Activated T-cell treated with anti-CD3 and anti-CD28 coated beads, Interleukin-2, amount 50 U/mL, for 4 hours (primary cell): Measurements from ENCODE around the gene DCAF6. TPM values are rescaled to one million over a fixed set of nuclear protein-coding genes. Genes with fewer than 3 reads are reported as not detected.

Source experiments
- ATAC-seq, 2 donors: fragments of 200-7000 bp; cut with Tn5 transposase; one replicate each; pipeline ENCODE4 v1.10.0; 2021
- DNase-seq: peaks from one replicate; pipeline ENCODE4 v3.0.0-alpha.2; 2020
- H3K27me3 Mint-ChIP-seq: one replicate; pipeline ENCODE4 v1.8.0; 2021; ENCODE audit warnings: low read depth, mixed read lengths
- H3K36me3 Mint-ChIP-seq: one replicate; pipeline ENCODE4 v1.8.0; 2022; ENCODE audit warnings: mixed read lengths; ENCODE audit not compliant: insufficient read depth
- H3K4me1 Mint-ChIP-seq: one replicate; pipeline ENCODE4 v1.8.0; 2021; ENCODE audit warnings: low read depth, mixed read lengths
- H3K4me3 Mint-ChIP-seq: one replicate; pipeline ENCODE4 v1.8.0; 2021; ENCODE audit warnings: mild to moderate bottlenecking, moderate library complexity, mixed read lengths
- H3K9me3 Mint-ChIP-seq: one replicate; pipeline ENCODE4 v1.8.0; 2021; ENCODE audit warnings: mixed read lengths
- total RNA-seq, 3 donors: library from RNA; stranded (reverse); gene quantifications; one replicate each; pipeline ENCODE4 v1.2.1, GENCODE V29; 2021

DCAF6 gene
- total RNA-seq, 3 donors from 2014 or later, result 10.7 to 12.5 (median 11.3) TPM

- H3K9me3 Mint-ChIP-seq, result no peaks in the 10 kb centered on the region
- H3K4me3 Mint-ChIP-seq, result no peak overlapping the region
- no peaks in the 10 kb centered on the region for H3K27me3 Mint-ChIP-seq
- no peak for ATAC-seq
- H3K4me1 Mint-ChIP-seq, result no peaks in the 10 kb centered on the region
- H3K36me3 Mint-ChIP-seq, result no peaks in the 10 kb centered on the region
- no peak for DNase-seq
Measured at GRCh38 chr1:168096296-168097165, 160.0 kb downstream of the DCAF6 start.

- Mint-ChIP-seq H3K4me1 (no peaks in the 10 kb centered on the region), H3K36me3 (no peaks in the 10 kb centered on the region), H3K4me3 (no peak overlapping the region), H3K9me3 (no peaks in the 10 kb centered on the region), H3K27me3 (no peaks in the 10 kb centered on the region)
- DNase-seq, result no peak
- ATAC-seq, result no peak
Measured at GRCh38 chr1:168097921-168098528, 161.5 kb downstream of the DCAF6 start.

- no peaks in the 10 kb centered on the region for H3K27me3 Mint-ChIP-seq
- no peaks in the 10 kb centered on the region for H3K9me3 Mint-ChIP-seq
- H3K4me1 Mint-ChIP-seq, result no peaks in the 10 kb centered on the region
- no peaks in the 10 kb centered on the region for H3K36me3 Mint-ChIP-seq
- DNase-seq (no peak), ATAC-seq (no peak)
- no peak overlapping the region for H3K4me3 Mint-ChIP-seq
Measured at GRCh38 chr1:168098534-168099320, 162.2 kb downstream of the DCAF6 start.

GRCh38 chr1:168099337-168099801 lies 162.9 kb downstream of the DCAF6 start:
- no peak for DNase-seq
- Mint-ChIP-seq H3K9me3 (no peaks in the 10 kb centered on the region), H3K4me3 (no peak overlapping the region)

GRCh38 chr1:168100315-168101002 lies 164.0 kb downstream of the DCAF6 start:
- no peaks in the 10 kb centered on the region for H3K27me3 Mint-ChIP-seq
- ATAC-seq (no peak), DNase-seq (no peak)
- no peaks in the 10 kb centered on the region for H3K36me3 Mint-ChIP-seq
- H3K4me1 Mint-ChIP-seq, result no peaks in the 10 kb centered on the region
- H3K4me3 Mint-ChIP-seq, result no peak overlapping the region
- no peaks in the 10 kb centered on the region for H3K9me3 Mint-ChIP-seq

More at GRCh38 chr1:168099337-168099801, 162.9 kb downstream of the DCAF6 start:
- Mint-ChIP-seq H3K27me3 (no peaks in the 10 kb centered on the region), H3K36me3 (no peaks in the 10 kb centered on the region), H3K4me1 (no peaks in the 10 kb centered on the region)
- ATAC-seq, result no peak

GRCh38 chr1:168101336-168101735 lies 164.9 kb downstream of the DCAF6 start:
- Mint-ChIP-seq H3K4me3 (no peak overlapping the region), H3K27me3 (no peaks in the 10 kb centered on the region), H3K36me3 (no peaks in the 10 kb centered on the region), H3K9me3 (no peaks in the 10 kb centered on the region), H3K4me1 (no peaks in the 10 kb centered on the region)
- ATAC-seq (no peak), DNase-seq (no peak)

GRCh38 chr1:168102487-168102886 lies 166.0 kb downstream of the DCAF6 start:
- no peak for DNase-seq
- Mint-ChIP-seq H3K4me1 (no peaks in the 10 kb centered on the region), H3K4me3 (no peak overlapping the region), H3K27me3 (no peaks in the 10 kb centered on the region), H3K9me3 (no peaks in the 10 kb centered on the region), H3K36me3 (no peaks in the 10 kb centered on the region)
- no peak for ATAC-seq

DNA sequence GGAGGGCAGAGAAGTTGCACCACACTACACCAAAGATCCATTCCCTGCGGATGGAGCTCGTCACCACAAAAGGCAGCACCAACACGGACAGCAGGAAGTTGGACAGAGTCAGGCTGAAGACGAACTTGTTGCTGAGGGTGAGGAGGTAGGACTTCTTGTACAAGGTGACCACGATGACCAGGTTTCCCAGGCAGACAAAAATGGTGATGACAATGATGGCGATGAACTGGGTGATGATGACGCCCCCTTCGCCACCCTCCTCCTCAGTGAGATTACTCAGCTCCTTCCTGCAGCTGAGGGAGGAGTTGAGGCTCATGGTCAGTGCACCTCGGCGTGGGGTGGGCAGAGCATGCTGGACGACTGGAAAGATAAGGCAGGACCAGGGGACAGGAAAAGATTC lies 168.1 kb downstream of the DCAF6 start:
- no peaks in the 10 kb centered on the region for H3K9me3 Mint-ChIP-seq
- no peaks in the 10 kb centered on the region for H3K36me3 Mint-ChIP-seq
- H3K27me3 Mint-ChIP-seq, result no peaks in the 10 kb centered on the region
- DNase-seq (no peak), ATAC-seq (no peak)
- no peak overlapping the region for H3K4me3 Mint-ChIP-seq
- no peaks in the 10 kb centered on the region for H3K4me1 Mint-ChIP-seq

- no peak for DNase-seq
- no peak for ATAC-seq
- H3K36me3 Mint-ChIP-seq, result no peaks in the 10 kb centered on the region
- H3K27me3 Mint-ChIP-seq, result no peaks in the 10 kb centered on the region
- H3K4me3 Mint-ChIP-seq, result no peak overlapping the region
- H3K9me3 Mint-ChIP-seq, result no peaks in the 10 kb centered on the region
- H3K4me1 Mint-ChIP-seq, result no peaks in the 10 kb centered on the region
Measured at GRCh38 chr1:168105846-168106245, 169.4 kb downstream of the DCAF6 start.

DNA sequence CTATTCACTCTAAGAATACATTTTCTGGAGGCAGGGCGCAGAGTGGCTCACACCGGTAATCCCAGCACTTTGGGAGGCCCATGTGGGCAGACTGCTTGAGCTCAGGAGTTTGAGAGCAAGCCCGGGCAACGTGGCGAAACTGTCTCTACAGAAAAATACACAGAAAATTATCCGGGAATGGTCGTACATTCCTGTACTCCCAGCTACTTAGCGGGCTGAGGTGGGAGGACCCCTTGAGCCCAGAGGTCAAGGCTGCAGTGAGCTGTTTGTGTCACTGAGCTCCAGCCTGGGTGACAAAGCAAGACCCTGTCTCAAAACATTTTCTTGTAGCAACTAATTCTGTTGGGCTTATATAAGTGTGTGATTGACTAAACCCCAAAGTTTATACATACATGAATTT lies 169.8 kb downstream of the DCAF6 start:
- H3K4me1 Mint-ChIP-seq, result no peaks in the 10 kb centered on the region
- H3K36me3 Mint-ChIP-seq, result no peaks in the 10 kb centered on the region
- DNase-seq, result no peak
- ATAC-seq, result no peak
- H3K27me3 Mint-ChIP-seq, result no peaks in the 10 kb centered on the region
- no peak overlapping the region for H3K4me3 Mint-ChIP-seq
- H3K9me3 Mint-ChIP-seq, result no peaks in the 10 kb centered on the region

- no peaks in the 10 kb centered on the region for H3K36me3 Mint-ChIP-seq
- ATAC-seq, result no peak
- peaks cover 3% of the 10 kb centered on the region for H3K4me1 Mint-ChIP-seq
- DNase-seq, result no peak
- H3K4me3 Mint-ChIP-seq, result no peak overlapping the region
- H3K27me3 Mint-ChIP-seq, result no peaks in the 10 kb centered on the region
- H3K9me3 Mint-ChIP-seq, result no peaks in the 10 kb centered on the region
Measured at GRCh38 chr1:168110896-168111545, 174.5 kb downstream of the DCAF6 start.

DNA sequence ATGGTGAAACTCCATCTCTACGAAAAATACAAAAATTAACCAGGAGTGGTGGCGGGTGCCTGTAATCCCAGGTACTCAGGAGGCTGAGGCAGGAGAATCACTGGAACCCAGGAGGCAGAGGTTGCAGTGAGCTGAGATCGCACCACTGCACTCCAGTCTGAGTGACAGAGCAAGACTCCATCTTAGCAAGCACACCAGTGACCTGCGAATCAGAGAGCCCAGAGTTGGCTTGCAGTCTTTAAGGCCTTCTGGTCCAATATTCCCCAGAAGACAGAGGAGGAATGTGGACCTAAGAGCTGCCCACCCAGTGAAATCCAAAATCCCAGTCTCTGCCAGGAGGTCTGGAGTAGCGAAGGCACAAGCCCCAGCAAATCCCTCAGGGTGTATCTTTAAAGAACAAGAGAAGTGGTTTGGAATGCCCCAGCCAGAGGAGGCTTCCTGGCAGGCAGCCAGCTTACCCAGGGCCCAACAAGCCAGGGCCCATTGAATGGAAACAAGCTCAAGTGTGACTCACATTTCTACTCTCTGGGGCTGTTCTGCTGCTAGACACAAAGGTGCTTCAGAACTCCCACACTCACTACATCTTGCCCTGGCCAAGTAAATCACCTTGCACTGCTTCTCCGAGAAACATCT lies 176.3 kb downstream of the DCAF6 start:
- DNase-seq, result peak; percentile 40
- ATAC-seq, result peak; percentile 75 to 81
- Mint-ChIP-seq H3K27me3 (peaks cover 2% of the 10 kb centered on the region), H3K9me3 (no peaks in the 10 kb centered on the region), H3K4me3 (no peak overlapping the region), H3K4me1 (peaks cover 3% of the 10 kb centered on the region), H3K36me3 (no peaks in the 10 kb centered on the region)

DNA sequence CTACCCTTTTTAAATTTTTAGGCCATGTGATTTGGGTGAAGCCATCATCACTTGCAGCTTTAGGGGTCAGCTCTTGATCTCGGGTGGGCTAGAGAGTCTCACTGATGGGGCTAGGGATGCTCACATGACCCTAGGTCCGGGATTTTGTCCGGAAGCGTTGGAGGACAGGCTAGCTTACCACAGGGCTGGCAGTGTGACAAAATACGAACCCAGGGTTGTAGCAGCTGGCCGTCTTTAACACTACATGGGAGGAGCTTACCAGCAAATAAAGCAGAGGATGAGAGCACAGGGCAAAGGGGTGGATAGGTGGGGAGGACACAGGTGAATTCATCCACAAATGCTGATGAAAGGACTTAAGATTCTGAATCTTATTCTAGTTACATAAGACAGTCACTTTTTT lies 178.4 kb downstream of the DCAF6 start:
- ATAC-seq (no peak), DNase-seq (no peak)
- H3K4me3 Mint-ChIP-seq, result no peak overlapping the region
- no peaks in the 10 kb centered on the region for H3K9me3 Mint-ChIP-seq
- no peaks in the 10 kb centered on the region for H3K36me3 Mint-ChIP-seq
- H3K4me1 Mint-ChIP-seq, result peaks cover 3% of the 10 kb centered on the region
- peaks cover 4% of the 10 kb centered on the region for H3K27me3 Mint-ChIP-seq
